Putamen (tissue), 1 donor: ENCODE results near the gene CNBD2.
A peak's percentile ranks its signal among the peaks of the same experiment; 100 is the strongest.
"Not testable (repeated sequence)": the region's sequence is repeated elsewhere in the genome, so short reads cannot be mapped to it uniquely, and the experiment has no call there.

Experiments
- DNase-seq: peaks from one replicate; pipeline ENCODE4 v3.0.0-alpha.2; 2016; ENCODE audit warnings: low spot score

CNBD2 gene

DNA sequence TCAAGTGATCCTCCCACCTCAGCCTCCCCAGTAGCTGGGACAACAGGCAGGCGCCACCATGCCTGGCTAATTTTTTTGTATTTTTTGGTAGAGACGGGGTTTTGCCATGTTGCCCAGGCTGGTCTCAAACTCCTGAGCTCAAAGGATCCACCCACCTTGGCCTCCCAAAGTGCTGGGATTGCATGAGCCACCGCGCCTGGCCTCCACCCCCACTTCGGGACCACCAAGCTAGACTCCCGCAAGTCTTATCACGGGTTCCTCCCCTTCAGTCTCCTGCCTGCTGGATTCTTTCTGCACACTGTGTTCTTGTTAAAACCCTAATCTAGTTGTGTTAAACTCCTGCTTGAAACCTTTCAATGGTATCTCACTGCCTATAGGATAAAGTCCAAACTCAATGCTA, 57.7 kb downstream of the CNBD2 start:
- not testable (repeated sequence) for DNase-seq

- no peak for DNase-seq
Observed at GRCh38 chr20:36028106-36028808, 59.9 kb downstream of the CNBD2 start.

- no peak for DNase-seq
Observed at GRCh38 chr20:36030149-36030548, 61.8 kb downstream of the CNBD2 start.

DNA sequence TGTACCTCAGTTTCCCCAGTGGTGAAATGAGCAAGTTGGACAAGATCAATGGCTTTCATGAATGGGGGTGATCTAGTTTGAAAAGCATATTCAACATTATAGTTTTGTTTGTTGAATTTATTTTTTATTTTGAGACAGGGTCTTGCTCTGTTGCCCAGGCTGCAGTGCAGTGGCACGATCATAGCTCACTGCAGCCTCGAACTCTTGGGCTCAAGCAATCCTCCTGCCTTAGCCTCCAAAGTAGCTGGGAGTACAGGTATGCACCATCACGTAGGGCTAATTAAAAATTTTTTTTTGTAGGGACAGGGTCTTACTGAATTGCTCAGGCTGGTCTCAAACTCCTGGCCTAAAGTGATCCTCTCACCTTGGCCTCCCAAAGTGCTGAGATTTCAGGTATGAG, 63.4 kb downstream of the CNBD2 start:
- no peak for DNase-seq

DNA sequence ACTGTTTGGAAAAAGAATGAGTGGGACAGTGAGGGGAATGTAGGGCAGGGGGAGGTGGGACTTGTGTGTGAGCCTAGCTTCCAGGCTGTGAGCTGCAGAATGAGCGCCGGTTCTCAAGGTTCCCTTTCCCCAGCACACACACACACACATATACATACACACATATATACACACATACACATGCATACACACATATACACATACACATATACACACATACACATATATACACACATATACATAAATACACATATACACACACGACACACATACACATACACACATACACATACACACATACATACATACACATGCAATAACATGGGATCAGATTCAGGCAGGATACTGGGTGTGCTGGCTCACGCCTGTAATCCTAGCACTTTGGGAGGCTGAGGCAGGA, 66.5 kb downstream of the CNBD2 start:
- DNase-seq, result no peak

DNA sequence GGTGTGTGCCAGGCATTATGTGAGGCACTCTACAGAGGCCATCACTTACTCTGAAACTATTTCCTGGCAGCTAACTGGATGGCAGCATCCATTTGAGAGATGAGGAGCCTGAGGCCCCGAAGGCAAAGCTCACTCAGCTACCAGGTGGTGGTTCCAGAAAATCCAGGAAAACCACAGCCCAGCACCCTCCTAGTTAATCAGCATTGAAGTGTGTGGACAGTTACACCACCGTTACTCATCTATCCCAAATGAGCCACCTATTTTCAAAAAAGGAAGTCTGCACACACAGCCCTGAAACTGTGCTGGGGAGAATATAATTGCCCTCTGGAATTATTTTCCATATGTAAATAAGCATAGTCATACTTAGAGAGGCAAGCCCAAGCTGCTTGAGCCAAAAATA, 67.4 kb downstream of the CNBD2 start:
- DNase-seq, result no peak

GRCh38 chr20:36036688-36037087, 68.3 kb downstream of the CNBD2 start:
- DNase-seq, result no peak

- no peak for DNase-seq
Observed at GRCh38 chr20:36040571-36040970, 72.2 kb downstream of the CNBD2 start.

GRCh38 chr20:36043441-36043840, 75.1 kb downstream of the CNBD2 start:
- DNase-seq, result no peak

GRCh38 chr20:36043892-36044515, 75.6 kb downstream of the CNBD2 start:
- no peak for DNase-seq

GRCh38 chr20:36045373-36045714, 77.0 kb downstream of the CNBD2 start:
- no peak for DNase-seq

DNA sequence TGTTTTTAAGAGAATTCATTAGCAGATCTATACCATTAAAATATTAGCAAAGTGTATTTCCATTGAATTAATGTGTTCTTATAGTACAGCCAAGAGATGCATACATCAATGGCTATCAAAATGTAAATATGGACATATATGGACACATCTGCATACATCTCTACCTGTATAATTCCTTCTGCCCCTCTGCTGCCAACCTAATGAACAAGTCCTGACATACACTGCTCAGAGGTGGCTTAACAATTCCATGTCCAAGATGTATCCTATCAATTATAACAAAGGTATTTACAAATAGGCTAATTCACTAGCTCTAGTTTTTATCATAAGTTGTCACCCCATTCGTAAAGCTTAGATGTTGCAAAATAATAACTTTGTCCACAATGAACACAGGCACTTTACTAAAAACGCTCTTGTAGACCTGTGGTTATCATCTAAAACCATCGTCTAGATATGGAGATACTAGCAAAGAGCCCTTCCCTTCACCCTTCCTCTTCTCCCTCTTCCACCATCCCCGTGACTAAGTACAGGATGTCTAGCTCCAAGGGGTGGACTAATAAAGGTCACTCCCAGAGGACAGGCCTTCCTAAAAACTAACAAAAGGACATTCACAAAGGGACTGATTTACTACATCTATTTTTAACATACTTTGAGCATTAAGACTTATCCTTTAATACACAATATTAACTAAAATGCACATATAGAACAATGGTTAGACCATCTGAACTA, 77.8 kb downstream of the CNBD2 start:
- not testable (repeated sequence) for DNase-seq

GRCh38 chr20:36049408-36049807, 81.0 kb downstream of the CNBD2 start:
- DNase-seq, result not testable (repeated sequence)

GRCh38 chr20:36050436-36051317, 82.3 kb downstream of the CNBD2 start:
- peak; percentile 90 for DNase-seq

- no peak for DNase-seq
Observed at GRCh38 chr20:36051318-36052116, 83.1 kb downstream of the CNBD2 start.

DNA sequence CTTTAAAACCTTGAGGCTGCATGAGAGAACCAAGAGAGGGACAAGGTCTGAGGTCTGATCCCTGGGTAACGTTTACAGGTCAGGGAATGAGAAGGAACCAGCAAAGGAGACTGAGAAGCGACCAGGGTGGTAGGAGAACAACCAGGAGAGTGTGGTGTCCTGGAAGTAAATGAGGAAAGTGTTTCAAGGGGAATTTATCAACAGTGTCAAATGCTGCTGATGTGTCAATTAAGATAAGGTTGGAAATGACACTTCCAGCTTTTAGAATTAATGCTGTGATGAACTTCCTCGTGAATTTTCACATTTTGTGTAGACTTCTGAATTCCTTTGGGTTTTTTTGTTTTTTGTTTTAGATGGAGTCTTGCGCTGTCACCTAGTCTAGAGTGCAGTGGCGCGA, 83.7 kb downstream of the CNBD2 start:
- no peak for DNase-seq

DNA sequence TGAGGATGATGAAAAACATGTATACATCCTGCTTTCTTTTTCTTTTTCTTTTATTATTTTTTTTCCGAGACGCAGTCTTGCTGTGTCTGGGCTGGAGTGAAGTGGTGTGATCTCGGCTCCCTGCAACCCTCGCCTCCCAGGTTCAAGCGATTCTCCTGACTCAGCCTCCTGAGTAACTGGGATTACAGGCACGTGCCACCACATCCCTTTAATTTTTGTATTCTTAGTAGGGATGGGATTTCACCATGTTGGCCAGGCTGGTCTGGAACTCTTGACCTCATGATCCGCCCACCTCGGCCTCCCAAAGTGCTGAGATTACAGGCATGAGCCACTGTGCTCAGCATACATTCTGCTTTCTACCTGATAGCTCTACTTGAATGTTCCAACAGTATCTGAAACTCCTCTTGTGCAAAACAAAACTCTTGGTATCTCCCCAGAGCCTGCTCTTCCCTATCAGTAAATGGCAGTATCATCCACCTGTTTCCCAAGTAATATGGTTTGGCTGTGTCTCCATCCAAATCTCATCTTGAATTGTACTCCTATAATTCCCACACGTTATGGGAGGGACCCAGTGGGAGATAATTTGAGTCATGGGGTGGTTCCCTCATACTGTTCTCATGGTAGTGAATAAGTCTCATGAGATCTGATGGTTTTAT, 85.6 kb downstream of the CNBD2 start:
- DNase-seq, result not testable (repeated sequence)

DNA sequence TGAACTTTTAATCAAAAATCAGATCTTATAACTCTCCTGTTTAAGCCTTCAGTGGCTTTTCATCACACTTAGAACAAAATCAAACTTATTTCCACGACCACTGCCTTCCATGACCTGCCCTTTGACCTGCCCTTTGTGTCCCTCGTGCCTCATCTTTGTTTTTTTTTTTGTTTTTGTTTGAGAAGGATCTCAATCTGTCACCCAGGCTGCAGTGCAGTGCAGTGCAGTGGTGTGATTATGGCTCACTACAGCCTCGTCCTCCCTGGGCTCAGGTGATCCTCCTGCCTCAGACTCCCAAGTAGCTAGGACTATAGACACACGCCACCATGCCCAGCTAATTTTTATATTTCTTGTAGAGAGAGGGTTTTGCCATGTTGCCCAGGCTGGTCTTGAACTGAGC, 86.8 kb downstream of the CNBD2 start:
- no peak for DNase-seq

DNA sequence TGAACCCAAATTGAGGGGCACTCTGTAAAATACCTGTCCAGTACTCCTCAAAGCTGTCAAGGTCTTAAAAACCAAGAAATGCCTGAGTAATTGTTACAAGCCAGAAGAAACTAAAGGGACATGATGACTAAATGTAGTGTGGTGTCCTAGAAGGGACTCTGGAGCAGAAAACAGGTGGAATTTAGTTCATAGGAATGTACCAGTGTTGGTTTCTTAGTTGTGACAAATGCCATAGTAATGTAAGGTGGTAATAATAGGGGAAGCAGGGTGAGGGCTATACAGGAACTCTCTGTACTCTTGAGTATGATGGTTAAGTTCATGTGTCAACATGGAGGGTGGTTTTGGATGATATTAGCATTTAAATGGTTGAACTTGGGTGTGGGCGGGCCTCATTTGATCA, 92.3 kb downstream of the CNBD2 start:
- DNase-seq, result no peak

GRCh38 chr20:36061754-36062153, 93.4 kb downstream of the CNBD2 start:
- DNase-seq, result peak; percentile 12

DNA sequence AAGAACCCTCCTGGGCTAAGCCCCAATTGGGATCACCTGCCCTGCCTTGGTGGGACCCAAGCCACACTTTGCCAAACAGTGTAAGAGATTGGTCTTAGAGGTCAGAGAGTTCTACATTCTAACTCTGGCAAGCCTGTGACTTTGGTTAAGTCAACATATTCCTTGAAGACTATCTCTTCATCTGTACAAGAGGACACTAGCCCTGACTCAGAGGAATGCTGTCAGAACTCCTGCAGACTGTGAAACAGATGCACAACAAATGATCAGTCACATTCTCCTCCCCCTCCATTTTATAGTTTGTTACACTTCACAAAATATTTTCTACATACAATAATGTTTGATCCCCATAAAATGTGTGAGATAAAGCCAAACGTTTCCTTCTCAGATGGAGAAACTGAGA, 94.4 kb downstream of the CNBD2 start:
- DNase-seq, result no peak
